ENCODE data around the gene CRIM1.

DNA sequence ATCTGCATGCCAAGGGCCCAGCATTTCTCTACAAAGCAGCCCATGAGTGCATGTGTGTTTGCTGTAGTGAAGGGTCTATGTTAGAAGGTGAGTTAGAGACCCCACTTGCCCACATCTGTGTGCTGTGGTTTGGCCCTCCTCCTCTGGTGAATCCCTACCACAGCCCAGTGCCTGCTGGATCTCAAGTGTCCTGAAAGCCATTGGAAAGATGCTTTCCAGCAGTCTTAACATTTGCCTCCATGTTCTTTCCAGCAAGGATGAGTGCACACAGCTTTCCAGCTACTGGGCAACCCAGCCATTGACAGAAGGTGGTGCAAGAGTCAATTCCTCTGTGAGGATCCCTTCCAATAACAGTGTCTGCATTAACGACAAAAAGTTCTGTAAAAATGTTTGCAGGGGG is 13.6 kb downstream of the CRIM1 start:
- TF ChIP-seq, protein P1, sequence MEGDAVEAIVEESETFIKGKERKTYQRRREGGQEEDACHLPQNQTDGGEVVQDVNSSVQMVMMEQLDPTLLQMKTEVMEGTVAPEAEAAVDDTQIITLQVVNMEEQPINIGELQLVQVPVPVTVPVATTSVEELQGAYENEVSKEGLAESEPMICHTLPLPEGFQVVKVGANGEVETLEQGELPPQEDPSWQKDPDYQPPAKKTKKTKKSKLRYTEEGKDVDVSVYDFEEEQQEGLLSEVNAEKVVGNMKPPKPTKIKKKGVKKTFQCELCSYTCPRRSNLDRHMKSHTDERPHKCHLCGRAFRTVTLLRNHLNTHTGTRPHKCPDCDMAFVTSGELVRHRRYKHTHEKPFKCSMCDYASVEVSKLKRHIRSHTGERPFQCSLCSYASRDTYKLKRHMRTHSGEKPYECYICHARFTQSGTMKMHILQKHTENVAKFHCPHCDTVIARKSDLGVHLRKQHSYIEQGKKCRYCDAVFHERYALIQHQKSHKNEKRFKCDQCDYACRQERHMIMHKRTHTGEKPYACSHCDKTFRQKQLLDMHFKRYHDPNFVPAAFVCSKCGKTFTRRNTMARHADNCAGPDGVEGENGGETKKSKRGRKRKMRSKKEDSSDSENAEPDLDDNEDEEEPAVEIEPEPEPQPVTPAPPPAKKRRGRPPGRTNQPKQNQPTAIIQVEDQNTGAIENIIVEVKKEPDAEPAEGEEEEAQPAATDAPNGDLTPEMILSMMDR (conservative IDR thresholded peaks at IDR 0.05; ENCODE audit: low read depth, low read length), result no peak
- no peak for TF ChIP-seq EZH2 (IDR thresholded peaks at IDR 0.05; ENCODE audit: borderline replicate concordance, low read depth, low read length, poor library complexity, severe bottlenecking)

Data from A673 (cell line).